ENCODE measurements around the gene SLC22A6.
"Not testable (repeated sequence)": the region's sequence is repeated elsewhere in the genome, so short reads cannot be mapped to it uniquely, and the experiment has no call there.

The SLC22A6 gene

DNA sequence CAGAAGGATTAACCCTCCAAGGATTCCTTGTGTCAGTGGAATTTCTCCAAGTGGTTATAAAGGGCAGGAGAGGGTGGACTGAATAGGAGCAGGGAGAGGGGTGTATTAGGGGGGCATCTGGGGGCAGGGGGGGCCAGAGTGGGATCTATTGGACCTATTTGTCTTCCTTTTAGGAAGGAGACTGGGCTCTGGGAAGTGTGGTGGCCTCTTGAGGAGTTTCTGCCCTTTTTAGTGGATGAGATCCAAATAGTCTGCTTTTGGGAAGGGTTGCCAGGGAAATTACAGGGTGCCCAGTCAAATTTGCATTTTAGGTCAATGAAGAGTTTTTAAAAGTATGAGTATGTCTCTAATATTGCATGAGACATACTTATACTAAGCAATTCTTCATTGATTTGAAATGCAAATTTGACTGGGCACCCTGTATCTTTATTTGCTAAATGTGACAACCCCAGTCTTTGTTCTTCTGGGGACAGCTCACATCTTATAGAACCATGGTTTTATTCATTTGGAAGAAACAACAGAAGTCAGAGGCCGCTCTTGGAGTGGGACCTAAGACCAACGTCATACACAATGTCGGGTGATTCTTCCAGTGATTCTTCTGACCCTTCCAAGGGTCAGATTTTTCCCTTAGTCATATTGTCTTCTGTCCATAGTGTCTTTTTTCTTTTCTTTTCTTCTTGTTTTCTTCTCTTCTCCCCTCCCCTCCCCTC is 429 bp upstream of the SLC22A6 start:
- DNase-seq (ENCODE audit: low read depth) = no peak

DNA sequence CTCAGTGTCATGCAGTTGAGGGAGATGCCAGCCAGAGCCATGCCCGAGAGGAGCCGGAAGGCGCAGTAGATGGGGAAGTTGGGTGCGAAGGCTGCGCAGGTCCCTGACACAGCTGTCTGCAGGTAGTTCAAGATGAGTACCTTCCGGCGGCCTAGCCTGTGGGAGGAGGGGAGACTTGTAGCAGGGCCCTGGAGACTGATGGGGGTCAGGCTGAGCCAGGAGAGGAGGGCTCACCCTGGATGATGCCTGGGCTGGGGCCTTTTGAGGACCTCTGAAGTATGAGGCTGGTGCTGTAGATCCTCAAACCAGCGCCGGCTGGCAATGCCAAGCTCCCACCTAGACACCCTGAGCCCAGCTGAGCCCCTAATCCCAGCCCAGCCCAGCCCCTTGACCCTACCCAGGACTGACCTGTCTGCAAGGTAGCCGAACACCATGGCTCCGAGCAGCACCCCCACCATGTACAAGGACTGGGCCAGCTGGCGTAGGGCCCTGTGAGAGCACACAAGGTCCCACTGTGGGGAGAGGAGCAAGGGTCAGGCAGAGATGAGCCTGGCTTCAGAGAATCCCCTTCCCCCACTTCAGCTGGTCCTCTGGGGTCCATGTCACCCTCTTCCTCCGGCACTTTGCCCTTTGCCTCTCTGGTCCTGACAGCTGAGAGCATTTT is 1.1 kb downstream of the SLC22A6 start:
- no peak for DNase-seq (ENCODE audit: low read depth)

DNA sequence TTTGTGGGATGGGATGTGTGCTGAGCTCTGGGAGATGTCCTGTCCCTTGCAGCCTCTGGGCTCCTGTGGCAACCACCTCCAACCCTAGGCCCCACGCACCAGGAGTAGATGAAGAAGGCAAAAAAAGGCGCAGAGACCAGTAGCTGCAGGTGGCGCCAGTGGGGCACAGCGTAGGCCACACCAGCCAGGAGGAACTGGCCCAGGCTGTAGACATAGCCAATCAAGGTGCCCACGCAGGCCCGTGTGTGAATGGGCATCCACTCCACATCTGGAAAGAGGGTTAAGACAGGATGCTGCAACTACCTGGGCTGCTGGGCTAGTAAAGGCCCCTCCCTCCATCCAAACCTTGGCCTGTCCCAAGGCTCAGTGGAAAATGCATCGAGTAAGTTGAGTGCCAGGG is 3.0 kb downstream of the SLC22A6 start:
- DNase-seq (ENCODE audit: low read depth) = no peak

DNA sequence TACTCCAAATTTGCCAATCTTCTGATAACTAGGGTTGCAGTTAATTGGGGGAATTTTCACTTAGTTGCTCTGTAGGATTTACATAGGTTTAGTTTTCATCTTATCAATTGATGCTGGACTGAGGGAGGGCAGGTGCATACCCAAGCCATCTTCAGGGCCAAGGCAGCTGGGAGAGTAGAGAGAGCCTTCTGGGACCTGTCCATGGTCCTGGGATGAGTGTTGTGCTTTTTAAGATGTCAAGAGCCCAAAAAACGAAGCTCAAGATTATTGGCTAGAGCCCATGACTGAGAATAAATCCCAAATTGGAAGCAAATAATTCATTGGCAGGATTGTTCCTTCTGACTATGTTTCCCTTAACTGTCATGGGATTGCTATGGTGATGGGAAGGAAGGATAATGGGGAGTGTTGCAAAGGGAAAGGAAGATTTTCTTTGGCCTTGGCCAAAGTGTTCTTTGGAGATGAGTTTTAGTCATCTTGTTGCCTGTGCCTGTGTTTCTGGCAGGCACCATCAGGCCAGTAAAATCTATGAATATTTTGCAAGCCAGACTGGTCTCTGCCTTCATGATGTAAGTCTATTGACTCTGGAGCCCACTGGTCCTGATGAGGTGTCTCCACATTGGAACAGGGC is 4.5 kb downstream of the SLC22A6 start:
- no peak for DNase-seq (ENCODE audit: low read depth)

DNA sequence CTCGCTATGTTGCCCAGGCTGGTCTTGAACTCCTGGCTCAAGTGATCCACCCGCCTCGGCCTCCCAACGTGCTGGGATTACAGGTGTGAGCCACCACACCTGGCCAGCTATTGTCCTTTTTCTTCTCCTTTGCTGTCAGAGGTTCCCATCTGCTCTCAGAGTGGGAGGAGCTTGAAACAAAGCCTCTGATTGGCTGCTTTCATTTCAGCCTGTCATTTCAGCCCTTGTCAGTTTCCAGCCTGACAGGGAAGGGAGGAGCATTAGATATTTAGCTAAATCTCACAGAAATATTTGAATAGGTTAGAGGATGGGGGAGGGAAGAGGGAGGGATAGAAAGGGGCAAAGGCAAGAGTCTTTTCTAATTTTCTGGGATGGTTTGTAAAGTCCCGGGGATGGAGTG is 8.7 kb downstream of the SLC22A6 start:
- no peak for DNase-seq (ENCODE audit: low read depth)

DNA sequence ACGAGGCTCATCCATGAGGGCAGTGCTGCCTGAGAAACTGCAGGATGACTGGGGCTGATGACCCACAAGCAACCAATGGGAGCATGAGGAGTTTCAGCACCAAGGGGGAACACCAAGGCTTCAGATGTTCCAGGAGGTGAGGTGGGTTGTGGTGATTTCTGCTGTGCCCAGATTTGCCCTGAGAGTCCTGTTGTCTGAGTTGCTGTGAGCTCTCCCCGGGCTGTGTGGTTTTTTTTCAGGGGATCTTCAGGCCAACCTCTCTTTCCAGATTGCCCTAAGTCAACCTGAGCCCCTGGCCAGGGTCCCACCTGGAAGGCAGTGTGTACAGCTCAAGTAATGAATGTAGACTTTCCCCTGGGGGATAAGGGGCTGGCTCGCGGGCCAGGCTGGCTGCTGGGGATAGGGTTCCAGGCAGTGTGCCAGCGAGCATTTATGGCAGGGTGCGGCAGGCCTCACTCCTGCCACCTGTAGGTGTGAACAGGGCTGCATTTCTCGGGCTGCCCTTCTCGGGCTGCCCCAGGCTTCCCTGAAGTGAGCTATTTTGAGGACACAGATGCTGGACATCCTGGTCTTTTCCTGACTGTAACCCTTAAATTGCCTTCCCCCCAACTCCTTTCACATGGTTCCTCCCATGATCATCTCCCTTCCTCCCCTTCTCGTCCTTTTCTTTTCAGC is 9.8 kb downstream of the SLC22A6 start:
- DNase-seq (ENCODE audit: low read depth) = no peak

DNA sequence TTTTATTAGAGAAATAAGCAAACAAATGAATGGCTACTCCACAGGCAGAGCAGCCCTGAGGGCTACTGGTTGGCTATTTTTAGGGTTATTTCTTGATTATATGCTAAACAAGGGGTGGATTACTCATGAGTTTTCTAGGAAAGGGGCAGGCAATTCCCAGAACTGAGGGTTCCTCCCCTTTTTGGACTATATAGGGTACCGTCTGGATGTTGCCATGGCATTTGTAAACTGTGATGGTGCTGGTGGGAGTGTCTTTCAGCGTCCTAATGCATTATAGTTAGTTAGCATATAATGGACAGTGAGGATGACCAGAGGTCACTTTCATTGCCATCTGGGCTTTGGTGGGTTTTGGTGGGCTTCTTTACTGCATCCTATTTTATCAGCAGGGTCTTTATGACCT is 19.2 kb downstream of the SLC22A6 start:
- no peak for DNase-seq (ENCODE audit: low read depth)

DNA sequence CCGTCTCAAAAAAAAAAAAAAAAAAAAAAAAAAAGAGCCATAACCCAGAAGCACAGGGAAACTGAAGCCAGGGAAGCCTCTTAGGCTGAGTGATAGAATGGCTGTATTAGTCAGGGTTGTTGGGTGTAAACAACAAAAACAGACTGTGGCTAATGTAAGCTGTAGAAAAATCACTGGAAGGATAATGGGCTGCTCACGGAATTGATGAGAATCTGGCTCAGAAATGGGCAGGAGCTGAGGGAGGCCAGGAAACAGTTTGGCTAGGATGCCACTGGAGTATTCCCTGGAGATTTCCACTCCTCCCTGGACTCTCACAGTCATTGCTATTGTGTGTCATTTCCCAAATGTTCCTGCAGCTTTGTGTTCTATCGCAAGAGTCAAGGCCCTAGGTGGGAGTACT is 22.4 kb downstream of the SLC22A6 start:
- no peak for DNase-seq (ENCODE audit: low read depth)

DNA sequence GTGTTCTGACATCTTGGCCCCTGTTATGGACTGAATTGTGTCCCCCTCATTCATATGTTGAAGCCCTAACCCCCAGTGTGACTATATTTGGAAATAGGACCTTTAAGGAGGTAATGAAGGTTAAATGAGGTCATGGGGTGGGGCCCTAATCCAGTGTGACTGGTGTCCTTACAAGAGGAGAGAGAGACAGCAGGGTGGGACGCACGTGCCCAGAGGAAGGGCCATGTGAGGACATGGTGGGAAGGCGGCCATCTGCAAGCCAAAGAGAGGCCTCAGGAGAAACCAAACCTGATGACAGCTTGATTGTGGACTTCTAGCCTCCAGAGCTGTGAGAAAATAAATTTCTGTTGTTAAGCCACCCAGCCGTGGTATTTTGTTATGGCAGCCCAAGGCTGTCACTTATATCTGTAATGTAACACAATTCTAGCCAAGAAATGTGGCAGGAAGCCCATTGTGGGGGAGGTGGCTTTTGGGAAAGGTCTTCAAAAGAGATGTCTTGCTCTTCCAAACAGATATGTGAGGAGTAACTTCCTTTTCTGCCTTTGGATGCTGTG is 23.7 kb downstream of the SLC22A6 start:
- DNase-seq (ENCODE audit: low read depth) = no peak

DNA sequence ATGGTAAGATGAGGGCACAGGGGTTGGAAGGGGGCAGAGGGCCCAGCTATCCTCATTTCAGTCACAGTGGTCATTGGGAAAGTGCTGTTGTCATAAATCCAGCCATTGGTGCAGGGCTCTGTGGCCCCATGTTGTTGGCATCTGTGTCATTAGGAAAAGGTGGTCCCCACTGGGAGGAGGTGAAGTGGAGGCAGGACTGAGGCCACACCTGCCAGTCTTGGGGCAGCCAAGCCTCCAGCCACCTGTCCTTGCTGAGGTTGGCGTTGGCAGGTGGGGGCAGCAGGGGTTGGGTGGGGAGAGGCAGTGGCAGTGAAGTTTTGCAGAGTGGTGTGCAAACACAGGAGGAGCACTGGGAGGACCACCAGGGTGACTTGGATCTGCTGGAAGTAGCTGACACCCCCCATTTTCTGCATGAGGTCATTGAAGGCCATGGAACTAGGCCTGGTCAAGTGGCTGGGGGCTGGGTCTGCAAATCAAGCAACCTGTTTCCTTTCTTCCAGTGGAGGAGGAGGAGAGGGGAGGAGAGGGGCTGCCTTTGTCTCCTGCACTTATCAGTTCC is 25.3 kb downstream of the SLC22A6 start:
- DNase-seq (ENCODE audit: low read depth) = no peak

DNA sequence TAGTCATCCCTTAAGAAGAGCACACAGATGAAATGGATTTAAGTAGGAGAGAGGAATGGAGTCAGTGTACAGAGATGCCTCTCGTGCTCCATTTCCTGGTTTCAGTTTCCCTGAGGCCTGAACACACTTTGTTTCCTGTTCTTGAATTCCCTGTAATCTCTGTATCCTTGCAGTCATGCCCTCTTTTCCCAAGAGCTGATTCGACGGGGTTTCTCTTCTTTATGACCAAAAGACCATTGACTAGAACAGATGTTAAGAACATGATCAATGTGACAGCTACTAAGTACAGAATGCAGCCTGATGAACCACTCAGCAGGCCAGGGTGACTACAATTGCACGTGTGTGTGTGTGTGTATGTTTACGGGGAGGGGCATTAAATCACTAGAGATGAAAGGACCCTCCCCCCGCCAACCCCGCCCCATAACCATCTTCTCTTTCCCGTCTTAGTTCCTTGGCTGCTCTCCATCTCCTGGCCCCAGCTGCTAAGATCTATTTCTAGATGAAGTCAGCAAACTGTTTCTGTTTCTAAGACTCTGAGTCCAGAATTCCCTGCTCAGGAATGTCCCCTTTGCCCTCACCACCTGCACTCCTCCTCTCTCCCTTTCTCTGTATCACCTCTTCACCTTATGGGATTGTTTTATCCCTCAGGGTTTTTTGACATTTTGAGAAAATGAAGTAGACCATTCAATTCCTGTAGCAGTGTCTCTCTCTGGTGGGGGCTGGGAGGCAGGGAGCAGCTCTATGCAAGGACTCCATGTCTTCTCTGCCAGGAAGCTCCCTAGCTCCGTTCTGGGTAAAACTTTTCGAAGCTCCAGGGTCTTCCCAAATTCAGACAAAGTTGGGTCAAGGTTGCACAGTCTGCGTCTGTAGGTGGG is 26.0 kb downstream of the SLC22A6 start:
- DNase-seq (ENCODE audit: low read depth) = no peak

DNA sequence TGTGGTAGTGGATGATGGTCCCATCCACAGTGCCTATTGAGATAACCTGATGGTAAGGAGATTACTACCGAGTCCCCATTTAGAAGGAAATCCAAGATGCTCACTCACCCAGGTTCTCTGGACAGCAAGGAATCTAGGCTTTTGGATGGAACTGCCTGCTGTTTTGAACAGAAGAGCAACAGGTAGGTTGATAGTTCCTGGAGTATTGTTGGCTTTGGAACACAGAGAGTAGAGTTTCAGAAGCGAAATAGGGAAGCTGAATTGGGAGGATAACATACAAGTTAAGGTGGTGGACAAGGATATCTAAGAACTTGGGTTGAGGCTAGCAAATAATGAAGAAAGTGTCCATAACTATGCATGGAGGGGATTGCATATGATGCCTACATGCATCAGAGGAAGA is 27.6 kb downstream of the SLC22A6 start:
- no peak for DNase-seq (ENCODE audit: low read depth)

DNA sequence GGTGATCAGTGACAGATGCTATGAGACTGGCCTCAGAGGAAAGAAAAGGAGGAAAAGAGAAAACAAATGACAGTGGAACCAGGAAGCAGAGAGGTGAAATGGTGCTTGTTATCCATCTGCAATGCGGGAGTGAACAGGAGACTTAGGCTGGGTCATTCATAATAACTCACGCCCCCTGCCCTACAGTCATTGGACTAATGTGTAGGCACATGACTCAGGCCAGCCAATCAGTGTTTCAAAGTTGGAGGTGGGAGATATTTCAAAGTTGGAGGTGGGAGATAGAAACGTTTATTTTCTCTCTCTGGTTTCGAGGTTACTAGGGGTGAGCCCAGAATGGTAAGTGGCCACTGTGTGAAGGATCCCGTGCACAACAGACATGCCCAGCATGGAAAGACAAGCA is 30.3 kb downstream of the SLC22A6 start:
- DNase-seq (ENCODE audit: low read depth) = no peak

DNA sequence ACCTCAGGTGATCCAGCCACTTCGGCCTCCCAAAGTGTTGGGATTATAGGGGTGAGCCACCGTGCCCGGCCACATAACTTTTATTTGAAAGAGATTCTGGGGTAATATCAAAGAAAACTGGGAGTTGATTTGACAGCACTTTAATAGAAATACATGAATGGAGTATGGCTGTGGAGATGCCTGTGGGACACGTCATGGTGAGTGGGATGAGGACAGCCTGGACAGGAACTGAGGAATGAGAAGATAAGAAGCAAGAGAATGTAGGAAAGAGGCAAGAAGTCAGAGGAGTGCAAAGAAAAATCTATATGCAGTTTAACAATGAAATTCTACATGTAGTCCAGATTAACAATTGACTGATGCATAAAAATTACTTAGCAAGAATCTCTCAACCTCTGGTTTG is 31.0 kb downstream of the SLC22A6 start:
- DNase-seq (ENCODE audit: low read depth) = no peak

DNA sequence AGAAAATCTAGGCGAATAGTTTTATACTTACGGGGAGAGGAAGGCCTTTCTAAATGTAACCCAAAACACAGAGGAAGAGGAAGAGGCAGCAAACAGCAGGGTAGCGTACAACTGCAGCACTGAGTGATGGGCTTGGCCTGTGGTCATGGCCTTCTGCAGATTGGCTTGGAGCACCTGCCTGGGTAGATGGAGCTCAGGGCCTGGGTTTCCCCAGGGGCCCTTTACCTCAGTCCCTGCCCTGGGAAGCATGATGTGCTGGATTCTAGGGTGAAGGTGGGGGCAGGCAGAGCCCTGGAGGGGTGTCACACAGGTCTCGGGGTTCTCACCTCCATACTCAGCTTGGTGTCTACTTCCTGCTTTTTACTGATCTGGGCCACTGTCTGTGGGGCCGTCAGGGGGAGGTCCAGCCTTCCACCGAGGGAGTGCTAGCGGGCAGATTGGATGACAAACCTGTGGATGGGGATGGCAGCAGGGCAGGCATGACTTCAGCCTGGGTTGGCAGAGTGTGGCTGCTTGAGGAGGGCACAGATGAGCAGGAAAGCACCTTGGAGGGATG is 35.9 kb downstream of the SLC22A6 start:
- no peak for DNase-seq (ENCODE audit: low read depth)

DNA sequence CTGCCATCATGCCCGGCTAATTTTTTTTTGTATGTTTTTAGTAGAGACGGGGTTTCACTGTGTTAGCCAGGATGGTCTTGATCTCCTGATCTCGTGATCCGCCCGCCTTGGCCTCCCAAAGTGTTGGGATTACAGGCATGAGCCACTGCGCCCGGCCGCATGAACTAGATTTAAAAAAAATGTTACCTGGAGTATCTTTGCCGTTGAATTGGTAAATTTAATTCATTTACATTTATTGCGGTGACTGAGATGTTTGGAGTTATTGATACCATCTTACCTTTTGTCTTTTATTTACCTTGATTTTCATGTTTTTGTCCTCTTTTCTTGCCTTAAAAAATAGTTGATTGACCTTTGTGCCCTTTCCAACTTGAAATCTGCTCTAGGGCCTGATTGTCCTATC is 39.2 kb downstream of the SLC22A6 start:
- not testable (repeated sequence) for DNase-seq (ENCODE audit: low read depth)

DNA sequence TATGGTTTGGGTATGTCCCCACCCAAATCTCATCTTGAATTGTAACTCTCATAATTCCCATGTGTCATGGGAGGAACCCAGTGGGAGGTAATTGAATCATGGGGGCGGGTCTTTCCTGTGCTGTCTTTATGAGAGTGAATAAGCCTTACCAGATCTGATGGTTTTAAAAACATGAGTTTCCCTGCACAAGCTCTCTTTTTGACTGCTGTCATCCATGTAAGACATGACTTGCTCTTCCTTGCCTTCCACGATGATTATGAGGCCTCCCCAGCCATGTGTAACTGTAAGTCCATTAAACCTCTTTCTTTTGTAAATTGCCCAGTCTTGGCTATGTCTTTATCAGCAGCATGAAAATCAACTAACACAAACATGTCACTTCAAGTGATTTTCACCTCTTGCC is 47.2 kb downstream of the SLC22A6 start:
- DNase-seq (ENCODE audit: low read depth) = not testable (repeated sequence)

DNA sequence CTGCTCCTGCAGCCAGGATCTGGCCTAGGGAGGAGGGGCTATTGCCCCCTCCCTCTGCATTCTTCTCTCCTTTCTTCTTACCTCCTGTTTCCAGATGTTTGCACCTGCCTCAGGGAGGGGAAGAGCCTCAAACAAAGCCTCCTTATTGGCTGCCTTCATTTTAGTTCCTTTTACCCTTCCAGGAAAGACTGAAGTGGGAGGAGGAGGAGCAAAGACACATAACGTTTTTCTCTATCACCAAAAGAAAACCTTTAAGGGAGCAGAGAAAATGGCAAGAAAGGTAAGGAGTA is 50.3 kb downstream of the SLC22A6 start:
- no peak for DNase-seq (ENCODE audit: low read depth)

DNA sequence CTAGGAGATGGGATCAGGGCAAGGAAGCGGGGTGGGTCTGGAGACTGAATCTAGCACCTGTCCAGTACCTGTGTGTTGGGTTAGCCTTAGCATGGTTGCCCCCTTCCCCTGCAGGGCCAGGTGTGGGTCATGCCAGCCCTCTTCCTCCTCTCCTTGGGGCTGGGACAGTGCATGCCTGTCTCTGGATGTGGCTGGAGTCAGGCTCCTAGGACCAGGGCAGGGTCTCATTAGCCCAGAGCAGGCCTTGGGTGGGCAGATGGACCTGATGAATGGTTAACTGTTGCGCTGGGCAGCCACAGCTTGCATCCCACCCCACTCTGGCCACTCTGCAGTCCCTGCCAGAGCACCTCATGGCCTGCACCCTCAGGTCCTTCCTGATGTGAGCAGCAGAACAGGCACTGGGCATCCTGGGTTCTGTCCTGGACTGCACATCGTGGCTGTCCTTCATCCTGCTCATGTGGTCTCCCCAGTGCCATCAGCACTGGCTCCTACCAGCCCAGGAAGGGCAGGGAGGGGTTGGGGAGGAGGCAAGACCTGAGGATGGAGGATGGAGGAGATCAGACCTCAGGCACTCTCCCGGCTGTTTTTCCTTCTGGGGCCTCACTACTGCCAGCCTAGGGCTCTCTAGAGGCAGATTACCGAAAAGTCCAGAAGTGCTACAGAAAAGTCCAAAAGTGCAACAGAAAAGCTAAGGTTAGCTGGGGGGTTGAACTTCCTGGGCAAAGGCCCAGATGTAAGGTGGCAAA is 50.8 kb downstream of the SLC22A6 start:
- DNase-seq (ENCODE audit: low read depth) = no peak

DNA sequence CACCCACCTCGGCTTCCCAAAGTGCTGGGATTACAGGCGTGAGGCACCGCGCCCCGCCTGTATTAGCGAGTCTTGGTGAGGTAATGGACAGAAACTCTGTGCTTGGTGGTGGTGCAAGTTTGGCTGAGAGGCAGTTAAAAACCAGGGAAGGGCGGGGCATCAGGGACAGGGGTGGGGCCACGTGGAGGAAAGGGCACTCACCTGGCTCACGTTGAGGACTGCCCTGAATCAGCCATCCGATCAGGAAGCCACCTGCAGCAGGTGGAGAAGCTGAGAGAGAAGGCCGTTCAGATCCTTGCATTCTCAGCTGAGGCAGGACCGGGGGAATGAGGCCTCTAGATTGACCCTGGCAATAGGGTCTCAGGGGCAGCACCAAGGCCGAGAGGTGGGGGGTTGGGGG is 51.5 kb downstream of the SLC22A6 start:
- no peak for DNase-seq (ENCODE audit: low read depth)
